ENCODE measurements around the gene FRMPD2.

DNA sequence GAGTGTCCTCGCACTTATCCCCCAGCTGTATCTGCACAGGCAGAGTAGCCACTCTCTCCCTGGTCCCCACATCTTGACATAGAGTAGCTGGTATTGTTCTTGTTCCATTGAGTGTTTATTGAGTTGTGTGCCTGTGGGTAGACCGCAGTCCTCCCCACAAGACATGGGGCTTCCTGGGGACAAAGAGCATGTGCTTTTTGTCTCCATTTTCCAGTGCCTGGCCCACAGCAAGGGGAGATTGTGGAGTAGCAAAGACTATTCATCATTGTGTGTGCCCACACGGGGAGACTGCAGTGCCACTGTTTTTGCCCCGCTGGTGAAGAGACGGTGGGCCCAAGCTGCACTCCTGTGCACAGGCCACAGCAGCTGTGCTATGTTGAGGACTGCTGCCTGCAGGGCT is 63.5 kb downstream of the FRMPD2 start:
- TF ChIP-seq, protein P1, sequence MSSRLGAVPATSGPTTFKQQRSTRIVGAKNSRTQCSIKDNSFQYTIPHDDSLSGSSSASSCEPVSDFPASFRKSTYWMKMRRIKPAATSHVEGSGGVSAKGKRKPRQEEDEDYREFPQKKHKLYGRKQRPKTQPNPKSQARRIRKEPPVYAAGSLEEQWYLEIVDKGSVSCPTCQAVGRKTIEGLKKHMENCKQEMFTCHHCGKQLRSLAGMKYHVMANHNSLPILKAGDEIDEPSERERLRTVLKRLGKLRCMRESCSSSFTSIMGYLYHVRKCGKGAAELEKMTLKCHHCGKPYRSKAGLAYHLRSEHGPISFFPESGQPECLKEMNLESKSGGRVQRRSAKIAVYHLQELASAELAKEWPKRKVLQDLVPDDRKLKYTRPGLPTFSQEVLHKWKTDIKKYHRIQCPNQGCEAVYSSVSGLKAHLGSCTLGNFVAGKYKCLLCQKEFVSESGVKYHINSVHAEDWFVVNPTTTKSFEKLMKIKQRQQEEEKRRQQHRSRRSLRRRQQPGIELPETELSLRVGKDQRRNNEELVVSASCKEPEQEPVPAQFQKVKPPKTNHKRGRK (CRISPR knock-in tag; IDR thresholded peaks at IDR 0.05; ENCODE audit: borderline replicate concordance) = no peak
- TF ChIP-seq, protein P2, sequence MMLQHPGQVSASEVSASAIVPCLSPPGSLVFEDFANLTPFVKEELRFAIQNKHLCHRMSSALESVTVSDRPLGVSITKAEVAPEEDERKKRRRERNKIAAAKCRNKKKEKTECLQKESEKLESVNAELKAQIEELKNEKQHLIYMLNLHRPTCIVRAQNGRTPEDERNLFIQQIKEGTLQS (CRISPR knock-in tag; conservative IDR thresholded peaks at IDR 0.05) = no peak
- TF ChIP-seq, protein P3, sequence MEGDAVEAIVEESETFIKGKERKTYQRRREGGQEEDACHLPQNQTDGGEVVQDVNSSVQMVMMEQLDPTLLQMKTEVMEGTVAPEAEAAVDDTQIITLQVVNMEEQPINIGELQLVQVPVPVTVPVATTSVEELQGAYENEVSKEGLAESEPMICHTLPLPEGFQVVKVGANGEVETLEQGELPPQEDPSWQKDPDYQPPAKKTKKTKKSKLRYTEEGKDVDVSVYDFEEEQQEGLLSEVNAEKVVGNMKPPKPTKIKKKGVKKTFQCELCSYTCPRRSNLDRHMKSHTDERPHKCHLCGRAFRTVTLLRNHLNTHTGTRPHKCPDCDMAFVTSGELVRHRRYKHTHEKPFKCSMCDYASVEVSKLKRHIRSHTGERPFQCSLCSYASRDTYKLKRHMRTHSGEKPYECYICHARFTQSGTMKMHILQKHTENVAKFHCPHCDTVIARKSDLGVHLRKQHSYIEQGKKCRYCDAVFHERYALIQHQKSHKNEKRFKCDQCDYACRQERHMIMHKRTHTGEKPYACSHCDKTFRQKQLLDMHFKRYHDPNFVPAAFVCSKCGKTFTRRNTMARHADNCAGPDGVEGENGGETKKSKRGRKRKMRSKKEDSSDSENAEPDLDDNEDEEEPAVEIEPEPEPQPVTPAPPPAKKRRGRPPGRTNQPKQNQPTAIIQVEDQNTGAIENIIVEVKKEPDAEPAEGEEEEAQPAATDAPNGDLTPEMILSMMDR (IDR thresholded peaks at IDR 0.05) = no peak
- TF ChIP-seq, protein P4, sequence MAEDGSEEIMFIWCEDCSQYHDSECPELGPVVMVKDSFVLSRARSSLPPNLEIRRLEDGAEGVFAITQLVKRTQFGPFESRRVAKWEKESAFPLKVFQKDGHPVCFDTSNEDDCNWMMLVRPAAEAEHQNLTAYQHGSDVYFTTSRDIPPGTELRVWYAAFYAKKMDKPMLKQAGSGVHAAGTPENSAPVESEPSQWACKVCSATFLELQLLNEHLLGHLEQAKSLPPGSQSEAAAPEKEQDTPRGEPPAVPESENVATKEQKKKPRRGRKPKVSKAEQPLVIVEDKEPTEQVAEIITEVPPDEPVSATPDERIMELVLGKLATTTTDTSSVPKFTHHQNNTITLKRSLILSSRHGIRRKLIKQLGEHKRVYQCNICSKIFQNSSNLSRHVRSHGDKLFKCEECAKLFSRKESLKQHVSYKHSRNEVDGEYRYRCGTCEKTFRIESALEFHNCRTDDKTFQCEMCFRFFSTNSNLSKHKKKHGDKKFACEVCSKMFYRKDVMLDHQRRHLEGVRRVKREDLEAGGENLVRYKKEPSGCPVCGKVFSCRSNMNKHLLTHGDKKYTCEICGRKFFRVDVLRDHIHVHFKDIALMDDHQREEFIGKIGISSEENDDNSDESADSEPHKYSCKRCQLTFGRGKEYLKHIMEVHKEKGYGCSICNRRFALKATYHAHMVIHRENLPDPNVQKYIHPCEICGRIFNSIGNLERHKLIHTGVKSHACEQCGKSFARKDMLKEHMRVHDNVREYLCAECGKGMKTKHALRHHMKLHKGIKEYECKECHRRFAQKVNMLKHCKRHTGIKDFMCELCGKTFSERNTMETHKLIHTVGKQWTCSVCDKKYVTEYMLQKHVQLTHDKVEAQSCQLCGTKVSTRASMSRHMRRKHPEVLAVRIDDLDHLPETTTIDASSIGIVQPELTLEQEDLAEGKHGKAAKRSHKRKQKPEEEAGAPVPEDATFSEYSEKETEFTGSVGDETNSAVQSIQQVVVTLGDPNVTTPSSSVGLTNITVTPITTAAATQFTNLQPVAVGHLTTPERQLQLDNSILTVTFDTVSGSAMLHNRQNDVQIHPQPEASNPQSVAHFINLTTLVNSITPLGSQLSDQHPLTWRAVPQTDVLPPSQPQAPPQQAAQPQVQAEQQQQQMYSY (CRISPR knock-in tag; IDR thresholded peaks at IDR 0.05) = no peak
- TF ChIP-seq KAT7 (CRISPR knock-in tag; IDR thresholded peaks at IDR 0.05; ENCODE audit: borderline replicate concordance) = no peak

Data from WTC11 (cell line).